Stimulated activated CD8-positive, alpha-beta memory T cell treated with anti-CD3 and anti-CD28 coated beads, Interleukin-2, amount 100 ng/mL, for 1 hour (primary cell): ENCODE measurements around the gene SPOCK1.

Source experiments
- DNase-seq, 2 donors: peaks; one replicate each; pipeline ENCODE4 v3.0.0-alpha.2; 2020; ENCODE audit warnings: low read depth in 2 of 2

Gene SPOCK1

GRCh38 chr5:137118629-137119028, 380.5 kb downstream of the SPOCK1 start:
- DNase-seq = no peak

DNA sequence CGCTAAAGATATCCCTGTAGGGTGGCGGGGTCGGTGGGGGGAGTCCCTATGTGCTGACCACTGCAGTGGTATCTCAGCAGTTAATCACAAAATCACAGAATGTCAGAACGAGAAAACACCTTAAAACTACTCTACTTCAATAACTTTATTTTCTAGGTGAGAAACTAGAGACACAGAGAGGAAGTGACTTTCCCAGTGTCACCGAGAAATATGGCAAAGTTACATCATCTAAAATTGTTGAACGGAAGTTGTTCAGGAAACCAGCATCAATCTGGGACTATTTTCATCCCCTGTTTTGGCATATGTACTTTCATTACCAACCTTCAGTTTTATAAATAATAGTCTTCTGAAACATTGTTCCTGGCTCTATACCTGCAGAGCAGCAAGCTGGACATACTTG, 384.0 kb downstream of the SPOCK1 start:
- no peak for DNase-seq

GRCh38 chr5:137114529-137114928, 384.6 kb downstream of the SPOCK1 start:
- DNase-seq = no peak

DNA sequence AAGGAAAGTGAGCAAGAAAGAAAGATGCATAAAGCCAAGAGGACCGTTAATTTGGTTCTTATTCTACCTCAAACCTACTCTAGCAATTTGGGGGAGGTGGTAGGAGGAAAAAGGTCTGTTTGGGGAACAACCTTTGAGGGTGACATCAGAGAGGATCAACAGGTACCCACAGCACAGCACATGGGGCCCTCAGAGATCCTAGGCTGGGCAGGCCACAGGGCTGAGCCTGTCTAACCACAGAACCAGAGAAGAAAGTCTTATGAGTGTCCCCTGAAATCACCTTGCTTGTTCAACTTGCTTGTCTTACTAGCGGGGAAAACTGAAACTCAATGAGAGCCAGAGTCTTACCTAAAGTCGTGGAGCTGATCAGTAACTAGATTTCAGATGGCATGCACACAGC, 385.2 kb downstream of the SPOCK1 start:
- no peak for DNase-seq

- DNase-seq = no peak
Measured at GRCh38 chr5:137113161-137113560, 386.0 kb downstream of the SPOCK1 start.

GRCh38 chr5:137105351-137106035, 393.6 kb downstream of the SPOCK1 start:
- DNase-seq = no peak

DNA sequence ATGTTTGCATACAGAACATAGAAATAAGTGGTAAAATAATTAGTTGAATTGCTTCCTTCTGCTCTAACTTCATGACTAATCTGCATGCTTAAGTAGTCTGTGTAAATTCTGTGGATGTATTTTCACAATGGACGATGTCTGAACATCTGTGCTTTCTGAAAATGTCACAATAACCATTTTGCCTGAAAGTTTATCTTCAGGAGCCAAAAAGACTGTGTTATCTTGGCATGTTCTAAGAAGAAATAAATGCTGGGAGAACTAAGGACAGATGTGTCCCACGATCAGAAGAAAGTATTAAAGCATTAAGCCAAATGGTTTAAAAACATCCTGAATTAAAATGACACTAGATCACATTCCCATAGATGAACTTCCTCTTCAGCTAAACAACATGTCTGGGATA, 397.6 kb downstream of the SPOCK1 start:
- no peak for DNase-seq

- no peak for DNase-seq
Measured at GRCh38 chr5:137099651-137100050, 399.5 kb downstream of the SPOCK1 start.

- no peak for DNase-seq
Measured at GRCh38 chr5:137098663-137099062, 400.5 kb downstream of the SPOCK1 start.

DNA sequence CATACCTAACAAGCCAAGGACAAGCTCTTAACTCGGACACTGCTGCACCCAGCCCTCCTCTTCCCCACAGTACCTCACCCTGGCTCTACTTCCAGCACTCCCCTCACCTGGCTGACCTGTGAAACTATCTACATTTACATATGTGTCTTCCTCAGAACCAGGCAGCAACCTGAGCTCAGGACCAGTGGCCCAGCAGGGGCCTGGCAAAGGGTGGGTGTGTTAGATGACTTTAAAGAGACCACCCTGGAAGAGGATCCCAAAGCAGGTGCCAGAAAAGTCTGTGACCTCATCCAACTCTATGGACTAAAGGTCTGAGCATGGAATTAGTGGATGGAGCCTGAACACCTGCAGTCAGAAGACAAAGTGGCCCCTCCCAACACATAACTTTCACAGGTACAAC, 400.9 kb downstream of the SPOCK1 start:
- no peak for DNase-seq

DNA sequence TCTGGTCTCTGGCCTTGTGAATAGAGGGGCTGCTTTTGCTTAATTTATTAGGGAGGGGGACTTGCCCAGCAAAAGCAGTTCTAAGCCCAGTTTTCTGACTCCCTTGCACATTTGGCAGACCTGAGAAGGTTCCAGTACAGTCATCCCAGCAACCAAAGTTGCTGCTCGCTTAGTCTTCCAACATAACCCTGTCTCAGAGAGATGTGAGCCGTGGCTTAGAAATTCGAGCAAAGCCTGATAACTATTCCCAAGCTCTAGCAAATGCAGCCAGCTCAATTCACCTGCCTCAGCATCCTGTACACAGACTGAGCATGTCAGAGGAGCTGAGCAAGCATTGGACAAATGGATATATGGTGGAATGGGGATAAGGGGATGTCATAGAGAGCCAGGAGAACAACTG, 401.9 kb downstream of the SPOCK1 start:
- no peak for DNase-seq

- no peak for DNase-seq
Measured at GRCh38 chr5:137096149-137097103, 402.7 kb downstream of the SPOCK1 start.

DNA sequence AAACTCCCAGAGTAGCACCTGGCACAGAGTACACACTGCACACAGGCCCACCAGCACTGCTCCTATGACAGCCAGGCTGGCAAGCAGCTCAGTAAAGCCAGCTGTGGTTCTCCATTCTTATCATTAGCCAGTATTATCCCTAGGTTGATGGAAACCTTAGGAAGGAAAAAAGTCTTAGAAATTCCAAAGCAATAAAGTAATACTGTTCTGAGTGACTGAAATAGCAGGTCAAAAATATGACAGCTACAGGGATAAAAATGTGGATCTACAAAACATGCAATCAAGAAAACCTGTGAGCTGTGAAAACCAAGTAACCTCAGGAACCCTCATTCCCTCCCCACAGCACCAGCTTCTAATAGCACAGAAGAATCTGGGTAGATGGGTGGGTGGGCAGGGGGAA, 403.5 kb downstream of the SPOCK1 start:
- DNase-seq = no peak

GRCh38 chr5:137092831-137093230, 406.3 kb downstream of the SPOCK1 start:
- no peak for DNase-seq

- no peak for DNase-seq
Measured at GRCh38 chr5:137091472-137091871, 407.7 kb downstream of the SPOCK1 start.

GRCh38 chr5:137090721-137091120, 408.4 kb downstream of the SPOCK1 start:
- DNase-seq = no peak

GRCh38 chr5:137090151-137090550, 409.0 kb downstream of the SPOCK1 start:
- DNase-seq = no peak

DNA sequence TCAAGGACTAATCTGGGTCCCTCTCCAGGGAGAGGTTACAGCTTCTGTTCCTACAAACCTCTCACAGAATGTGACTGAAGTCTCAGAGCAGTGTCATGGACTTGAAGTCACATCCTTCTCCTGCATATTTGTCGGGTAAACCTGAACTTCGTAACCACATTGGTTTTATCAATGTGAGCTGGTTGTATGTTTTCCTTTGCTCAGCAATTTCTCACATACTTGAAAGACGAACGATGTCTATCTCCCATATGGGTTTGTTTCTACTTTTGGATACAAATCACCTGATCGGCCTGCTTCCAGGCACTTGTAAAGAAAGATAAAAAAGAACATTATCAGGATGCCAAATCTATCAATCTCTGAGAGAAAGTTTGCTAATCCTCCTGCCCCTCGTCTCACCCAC, 411.0 kb downstream of the SPOCK1 start:
- no peak for DNase-seq

- no peak for DNase-seq
Measured at GRCh38 chr5:137086342-137086741, 412.8 kb downstream of the SPOCK1 start.

DNA sequence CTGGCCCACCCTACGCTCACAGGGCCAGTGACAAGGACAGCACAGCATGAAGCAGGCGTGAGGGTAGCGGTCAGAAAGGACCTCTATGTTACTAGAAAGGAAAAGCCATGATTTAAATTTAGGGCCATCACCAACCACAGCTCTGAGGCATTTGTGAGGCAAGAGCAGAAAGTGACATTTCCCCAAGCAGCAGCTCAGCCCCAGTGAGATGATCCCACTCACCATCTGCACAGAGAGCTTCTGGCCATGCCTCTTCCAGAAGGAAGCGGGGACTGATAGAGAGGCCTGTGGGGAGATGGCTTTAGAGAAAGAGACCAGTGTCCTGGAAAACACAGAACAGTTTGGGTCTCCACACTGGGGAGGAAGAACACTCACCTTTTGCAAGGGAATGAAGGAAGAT, 413.9 kb downstream of the SPOCK1 start:
- no peak for DNase-seq

DNA sequence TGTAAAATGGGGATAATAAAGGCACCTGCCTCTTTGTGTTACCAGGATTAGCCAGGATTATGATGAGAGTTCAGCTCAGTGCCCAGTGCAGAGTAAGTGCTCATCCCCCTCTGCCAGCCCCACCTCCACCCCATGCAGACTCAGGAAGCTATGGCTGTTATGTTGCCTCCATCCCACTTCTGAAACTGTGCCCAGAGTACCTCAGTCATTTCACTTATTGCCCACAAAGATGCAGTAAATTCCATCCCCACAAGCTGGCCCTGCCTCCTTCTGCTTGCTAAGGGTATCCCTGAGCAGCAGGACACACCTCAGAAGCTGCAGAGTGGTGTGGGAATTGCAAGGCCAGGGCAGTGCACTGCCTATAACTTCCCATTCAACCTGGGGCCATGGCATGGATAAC, 415.1 kb downstream of the SPOCK1 start:
- DNase-seq = no peak

DNA sequence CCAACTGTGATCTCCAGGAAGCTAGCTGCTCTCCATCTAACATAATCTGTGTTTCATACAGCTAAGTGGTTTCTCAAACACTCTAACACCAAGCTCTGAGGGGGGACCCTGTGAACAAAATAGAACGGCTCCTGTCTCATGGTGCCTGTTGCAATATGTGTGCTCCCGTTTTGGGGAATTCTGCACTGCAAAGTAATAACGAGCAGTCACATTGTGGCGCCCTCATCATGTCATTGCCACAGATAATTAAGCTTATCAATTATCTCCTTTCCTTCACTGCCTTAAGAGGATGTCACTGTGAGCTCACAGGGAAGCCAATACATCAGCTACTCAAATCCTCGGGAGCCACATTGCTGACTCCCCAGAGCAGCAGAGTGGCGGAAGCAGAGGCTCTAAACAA, 416.2 kb downstream of the SPOCK1 start:
- no peak for DNase-seq

GRCh38 chr5:137078171-137078665, 420.9 kb downstream of the SPOCK1 start:
- no peak for DNase-seq
